Stimulated activated CD4-positive, alpha-beta T cell treated with anti-CD3 and anti-CD28 coated beads, Interleukin-1b, Interleukin-23, amount 100 ng/mL, for 48 hours (primary cell): ENCODE data around the gene SMYD3.
A peak's percentile ranks its signal among the peaks of the same experiment; 100 is the strongest.
"Not testable (repeated sequence)": the region's sequence is repeated elsewhere in the genome, so short reads cannot be mapped to it uniquely, and the experiment has no call there.

Experiments
- DNase-seq: peaks from one replicate; pipeline ENCODE4 v3.0.0-alpha.2; 2020

SMYD3 gene

GRCh38 chr1:246048693-246049092 lies 458.4 kb downstream of the SMYD3 start:
- DNase-seq, result no peak

DNA sequence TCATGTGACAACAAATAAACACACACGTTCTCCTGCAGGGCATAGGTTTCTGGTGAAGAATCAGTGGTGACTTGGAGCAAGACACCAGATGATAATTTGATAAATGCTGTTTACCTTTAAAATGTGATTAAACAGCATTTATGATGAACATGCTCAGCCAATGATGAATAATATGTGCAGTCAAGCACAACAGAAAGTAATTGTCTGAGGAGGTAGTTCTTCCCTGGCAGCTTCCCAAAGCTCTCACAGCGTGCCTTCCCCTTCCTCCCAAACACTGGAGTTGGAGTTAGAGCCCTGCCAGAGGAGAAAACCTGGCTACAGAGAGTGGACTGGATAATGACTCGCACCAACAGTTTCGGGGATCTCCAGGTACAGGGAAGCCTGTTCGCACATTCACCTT lies 463.5 kb downstream of the SMYD3 start:
- no peak for DNase-seq

GRCh38 chr1:246041360-246041759 lies 465.7 kb downstream of the SMYD3 start:
- no peak for DNase-seq

GRCh38 chr1:246040200-246040890 lies 466.7 kb downstream of the SMYD3 start:
- no peak for DNase-seq

DNA sequence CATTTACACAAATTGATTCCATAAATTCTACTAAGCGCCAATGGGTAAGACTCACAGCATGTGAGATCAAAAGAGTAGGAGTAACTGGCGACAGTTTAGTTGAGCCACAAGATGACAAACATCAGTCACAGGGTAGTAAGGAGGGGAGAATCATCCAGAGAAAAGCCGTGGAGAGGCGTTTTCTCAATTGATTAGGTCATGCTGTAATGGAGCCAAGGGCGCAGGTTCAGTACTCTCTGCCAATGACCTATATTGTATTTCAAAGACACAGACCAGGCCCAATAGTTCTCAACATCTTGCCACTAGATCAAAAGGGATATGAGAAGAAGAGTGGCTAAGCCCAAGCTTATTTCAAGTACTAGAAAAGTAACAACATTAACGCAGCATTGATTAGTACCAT lies 467.5 kb downstream of the SMYD3 start:
- no peak for DNase-seq

DNA sequence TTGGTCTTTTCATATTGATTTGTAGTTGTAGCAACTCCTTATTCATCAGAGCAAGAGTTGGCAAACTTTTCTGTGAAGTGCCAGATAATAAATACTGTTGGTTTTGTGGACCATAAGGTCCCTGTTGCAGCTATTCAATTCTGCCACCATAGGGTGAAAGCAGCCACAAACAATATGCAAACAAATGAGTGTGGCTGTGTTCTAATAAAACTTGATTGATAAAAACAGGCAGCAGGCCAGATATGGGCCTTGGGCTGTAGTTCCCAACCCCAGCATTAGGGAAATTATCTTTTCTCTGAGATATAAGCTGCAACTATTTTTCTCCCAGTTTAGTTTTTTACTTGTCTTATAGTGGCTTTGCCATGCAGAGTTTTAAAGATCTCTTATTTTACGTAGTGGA lies 469.2 kb downstream of the SMYD3 start:
- DNase-seq, result no peak

DNA sequence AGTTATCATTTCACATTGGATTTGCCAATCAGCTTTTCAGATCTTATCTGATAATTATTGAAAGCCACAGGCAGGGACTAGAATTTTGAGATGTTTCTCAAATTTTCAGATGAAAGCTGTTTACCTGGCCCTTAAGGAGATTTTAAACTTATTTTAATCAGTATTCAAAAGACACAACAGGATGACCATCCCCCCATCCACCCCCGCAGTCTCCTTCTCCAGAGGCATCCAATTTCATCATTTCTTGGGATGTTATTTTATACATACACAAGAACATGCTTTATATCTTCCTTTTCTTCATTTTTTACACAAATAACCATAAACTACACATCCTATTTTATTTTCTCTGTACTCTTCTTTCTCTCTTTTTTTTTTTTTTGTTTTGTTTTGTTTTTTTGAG lies 470.9 kb downstream of the SMYD3 start:
- DNase-seq, result no peak

GRCh38 chr1:246035060-246035541 lies 472.0 kb downstream of the SMYD3 start:
- DNase-seq, result no peak

- DNase-seq, result no peak
These were observed 472.4 kb downstream of the SMYD3 start for GRCh38 chr1:246034630-246035029.

DNA sequence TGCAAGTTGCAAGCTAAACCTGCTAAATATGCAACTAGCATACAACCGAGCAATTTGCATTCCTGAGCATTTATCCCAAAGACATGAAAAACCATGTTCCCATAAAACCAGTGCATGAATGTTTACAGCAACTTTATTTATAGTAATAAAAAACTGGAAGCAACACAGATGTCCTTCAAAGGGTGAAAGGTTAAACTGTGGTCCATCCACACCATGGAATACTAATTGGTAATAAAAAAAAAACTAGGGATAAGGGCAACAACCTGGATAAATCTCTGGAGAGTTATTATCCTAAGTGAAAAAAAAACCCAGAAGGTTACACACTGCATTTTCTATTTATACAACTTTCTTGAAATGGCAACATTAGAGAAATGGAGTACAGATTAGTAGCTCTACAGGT lies 474.1 kb downstream of the SMYD3 start:
- no peak for DNase-seq

GRCh38 chr1:246032031-246032551 lies 475.0 kb downstream of the SMYD3 start:
- DNase-seq, result no peak

DNA sequence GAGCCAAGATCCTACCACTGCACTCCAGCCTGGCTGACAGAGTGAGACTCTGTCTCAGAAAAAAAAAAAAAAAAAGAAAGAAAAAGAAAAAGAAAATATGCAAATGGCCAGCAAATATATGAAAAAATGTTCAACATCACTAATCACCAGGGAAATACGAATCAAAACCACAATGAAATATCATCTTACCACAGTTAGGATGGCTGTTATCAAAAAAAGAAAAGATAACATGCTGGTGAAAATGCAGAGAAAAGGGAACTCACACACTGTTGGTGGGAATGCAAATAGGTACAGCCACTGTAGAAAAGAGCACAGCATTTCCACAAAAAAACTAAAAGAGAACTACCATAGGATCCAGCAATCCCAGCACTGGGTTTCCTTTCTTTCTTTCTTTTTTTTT lies 477.5 kb downstream of the SMYD3 start:
- no peak for DNase-seq

- not testable (repeated sequence) for DNase-seq
These were observed 483.0 kb downstream of the SMYD3 start for GRCh38 chr1:246024118-246024517.

GRCh38 chr1:246020211-246020954 lies 486.7 kb downstream of the SMYD3 start:
- no peak for DNase-seq

DNA sequence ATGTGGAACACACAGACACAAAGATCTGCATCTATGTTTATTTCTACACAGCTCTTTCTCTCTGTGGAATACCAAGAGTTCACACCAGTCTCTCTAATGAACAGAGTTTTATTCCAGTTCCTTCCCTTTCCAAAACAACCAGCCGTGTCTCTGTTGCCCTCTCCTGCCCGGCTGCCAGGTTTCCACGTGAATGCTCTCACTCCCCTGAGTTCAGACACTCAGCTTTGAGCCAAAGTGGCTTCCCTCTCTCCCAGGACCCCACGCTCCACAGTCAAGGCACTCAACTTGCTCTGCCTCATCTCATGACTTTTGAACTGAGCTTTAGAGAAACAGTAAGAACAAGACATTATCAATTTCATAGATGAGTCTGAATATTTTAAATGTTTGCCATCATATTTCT lies 488.9 kb downstream of the SMYD3 start:
- DNase-seq, result no peak

GRCh38 chr1:246012341-246012740 lies 494.7 kb downstream of the SMYD3 start:
- DNase-seq, result no peak

- no peak for DNase-seq
These were observed 496.7 kb downstream of the SMYD3 start for GRCh38 chr1:246010386-246010785.

DNA sequence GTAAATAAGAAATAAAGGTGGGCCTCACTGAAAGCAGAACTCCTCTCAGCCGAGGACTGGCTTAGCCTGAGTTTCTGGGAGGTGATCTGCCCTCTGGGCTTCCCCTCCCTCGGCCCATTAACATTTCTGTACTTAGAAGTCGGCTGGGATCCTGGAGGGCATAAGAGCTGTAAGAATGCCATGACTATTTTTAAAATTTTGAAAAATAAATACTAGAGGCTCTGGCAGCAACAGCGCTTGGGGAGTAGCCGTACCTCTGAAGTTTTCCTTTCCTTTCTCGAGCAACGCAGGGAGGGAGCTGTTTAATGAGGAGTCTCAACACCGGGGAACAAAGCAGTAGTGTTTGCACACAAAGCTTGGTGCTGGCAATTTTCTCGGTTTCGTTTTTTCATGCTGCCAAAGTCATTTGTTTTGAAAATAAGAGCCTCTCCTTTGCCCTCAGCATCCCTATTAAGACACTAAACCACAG lies 498.7 kb downstream of the SMYD3 start:
- no peak for DNase-seq

DNA sequence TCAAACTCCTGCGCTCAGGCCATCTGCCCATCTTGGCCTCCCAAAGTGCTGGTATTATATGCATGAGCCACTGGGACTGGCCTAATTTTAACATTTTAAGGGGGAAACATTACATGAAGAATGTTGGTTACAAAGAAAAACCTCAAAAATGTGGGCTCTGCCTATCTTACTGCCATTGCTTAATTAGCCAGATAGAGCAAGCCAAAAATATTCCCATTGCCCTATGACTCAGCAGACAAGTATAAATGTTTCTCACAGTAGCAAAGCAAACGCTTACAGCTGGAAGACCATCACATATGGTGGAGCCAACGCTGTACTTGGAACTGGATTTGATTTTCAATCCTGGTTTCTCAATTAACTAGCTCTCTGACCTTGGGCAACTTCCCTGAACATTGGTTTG lies 502.0 kb downstream of the SMYD3 start:
- DNase-seq, result no peak

- DNase-seq, result no peak
These were observed 502.8 kb downstream of the SMYD3 start for GRCh38 chr1:246004301-246004700.

- no peak for DNase-seq
These were observed 503.7 kb downstream of the SMYD3 start for GRCh38 chr1:246003442-246003730.

DNA sequence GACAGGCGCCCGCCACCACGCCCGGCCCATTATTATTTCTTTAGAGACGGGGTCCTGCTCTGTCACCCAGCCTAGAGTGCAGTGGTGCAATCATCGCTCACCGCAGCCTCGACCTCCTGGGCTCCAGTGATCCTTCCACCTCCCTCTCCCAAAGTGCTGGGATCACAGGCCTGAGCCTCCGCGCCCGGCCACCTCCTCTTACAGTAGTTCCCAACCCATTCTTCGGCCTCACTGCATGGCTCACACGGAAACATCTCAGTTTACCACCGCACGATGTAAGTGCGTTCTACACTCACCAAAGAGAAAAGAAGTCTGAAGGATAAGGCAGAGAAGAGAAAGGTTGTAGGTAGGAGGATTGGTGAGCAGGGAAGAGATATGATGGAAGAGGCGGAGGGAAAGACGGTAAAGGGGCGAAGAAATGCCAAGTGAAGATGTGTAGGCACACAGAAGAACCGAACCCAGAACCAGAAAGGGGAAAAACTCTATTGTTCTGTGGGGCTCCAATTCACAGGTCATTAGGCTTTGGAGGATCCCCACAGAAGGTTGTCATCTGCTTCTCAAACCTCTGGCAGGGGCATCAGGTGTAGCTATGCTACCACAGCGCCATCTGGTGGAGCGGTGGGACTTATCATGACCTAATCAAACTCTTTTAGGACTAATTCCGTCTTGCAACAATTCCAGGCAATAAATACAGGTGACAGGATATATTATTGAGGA lies 504.2 kb downstream of the SMYD3 start:
- DNase-seq, result peak; percentile 81

- DNase-seq, result no peak
These were observed 505.2 kb downstream of the SMYD3 start for GRCh38 chr1:246001837-246002230.
